Parathyroid adenoma (tissue), 2 donors: ENCODE measurements around the gene THBS2.
"Not testable (repeated sequence)": the region's sequence is repeated elsewhere in the genome, so short reads cannot be mapped to it uniquely, and the experiment has no call there.

Experiments used
- H2AFZ ChIP-seq: fragments of 300-600 bp; sonication (generic); one replicate; pipeline ENCODE4 v1.7.0; 2017; ENCODE audit warnings: antibody characterized with exemption, mild to moderate bottlenecking
- H3K27ac ChIP-seq: fragments of 300-600 bp; sonication (generic); one replicate; pipeline ENCODE4 v1.7.0; 2017
- H3K27me3 ChIP-seq: fragments of 300-600 bp; sonication (generic); one replicate; pipeline ENCODE4 v1.7.0; 2017; ENCODE audit warnings: low read length; ENCODE audit not compliant: control insufficient read depth, insufficient read depth
- H3K36me3 ChIP-seq: fragments of 300-600 bp; sonication (generic); one replicate; pipeline ENCODE4 v1.7.0; 2017; ENCODE audit warnings: low read length; ENCODE audit not compliant: control insufficient read depth, insufficient read depth
- H3K4me1 ChIP-seq: fragments of 300-600 bp; sonication (generic); one replicate; pipeline ENCODE4 v1.7.0; 2017; ENCODE audit warnings: control low read depth
- H3K4me2 ChIP-seq: fragments of 300-600 bp; sonication (generic); one replicate; pipeline ENCODE4 v1.7.0; 2017; ENCODE audit warnings: low read length
- H3K4me3 ChIP-seq: fragments of 300-600 bp; sonication (generic); one replicate; pipeline ENCODE4 v1.7.0; 2017; ENCODE audit warnings: low read depth, low read length
- H3K79me2 ChIP-seq: fragments of 300-600 bp; sonication (generic); one replicate; pipeline ENCODE4 v1.7.0; 2017; ENCODE audit warnings: control low read depth
- H3K9ac ChIP-seq: fragments of 300-600 bp; sonication (generic); one replicate; pipeline ENCODE4 v1.7.0; 2017; ENCODE audit warnings: mild to moderate bottlenecking
- H3K9me3 ChIP-seq: fragments of 300-600 bp; sonication (generic); one replicate; pipeline ENCODE4 v1.7.0; 2017; ENCODE audit warnings: low read length; ENCODE audit not compliant: control insufficient read depth
- TF ChIP-seq, protein P1 (sequence below): fragments of 300-600 bp; sonication (generic); IDR thresholded peaks from one replicate; pipeline ENCODE4 v1.7.0; 2017; ENCODE audit warnings: antibody characterized with exemption, mild to moderate bottlenecking
- donor health status: primary hyperparathyroidism.

Gene THBS2

DNA sequence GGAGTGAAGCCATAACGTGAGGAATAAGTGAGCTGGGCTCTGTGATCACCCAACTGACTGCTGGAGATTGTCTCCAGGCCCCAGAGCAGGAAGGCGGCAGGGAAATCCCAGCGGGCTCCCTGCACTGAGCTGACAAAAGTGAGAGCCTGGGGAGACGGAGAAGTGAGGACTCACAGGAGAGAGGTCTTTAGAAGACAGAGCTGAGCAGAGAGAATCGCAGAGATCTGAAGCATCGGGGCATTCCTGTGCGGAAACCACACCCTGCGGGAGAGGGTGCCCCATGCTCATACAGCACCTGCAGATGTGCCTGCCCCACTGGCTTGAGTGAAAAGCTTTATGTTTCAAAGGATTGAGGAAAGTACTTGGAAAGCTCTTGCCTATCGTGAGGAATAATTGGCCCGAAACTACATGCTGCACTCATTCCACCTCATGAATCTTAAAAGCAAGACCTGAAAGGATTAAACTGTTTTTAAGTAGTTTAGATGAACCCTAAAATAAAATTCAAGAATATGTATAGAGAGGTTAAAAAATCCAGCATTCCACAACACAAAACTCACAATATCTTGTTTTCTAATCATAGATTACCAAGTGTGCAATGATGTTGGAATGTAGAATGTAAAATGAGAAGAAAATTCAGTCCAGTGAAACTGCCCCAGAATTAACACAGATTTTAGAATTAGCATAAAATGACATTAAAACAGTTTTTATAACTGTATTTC, 17.7 kb upstream of the THBS2 start:
- Histone ChIP-seq H3K79me2 (no peaks in the 10 kb centered on the region), H3K4me2 (no peak overlapping the region), H3K9me3 (no peaks in the 10 kb centered on the region), H3K27ac (no peak overlapping the region), H3K9ac (no peak overlapping the region), H3K36me3 (no peaks in the 10 kb centered on the region), H3K4me3 (no peak overlapping the region), H3K27me3 (no peaks in the 10 kb centered on the region), H3K4me1 (no peaks in the 10 kb centered on the region), H2AFZ (no peak overlapping the region)
- TF ChIP-seq, protein P1, sequence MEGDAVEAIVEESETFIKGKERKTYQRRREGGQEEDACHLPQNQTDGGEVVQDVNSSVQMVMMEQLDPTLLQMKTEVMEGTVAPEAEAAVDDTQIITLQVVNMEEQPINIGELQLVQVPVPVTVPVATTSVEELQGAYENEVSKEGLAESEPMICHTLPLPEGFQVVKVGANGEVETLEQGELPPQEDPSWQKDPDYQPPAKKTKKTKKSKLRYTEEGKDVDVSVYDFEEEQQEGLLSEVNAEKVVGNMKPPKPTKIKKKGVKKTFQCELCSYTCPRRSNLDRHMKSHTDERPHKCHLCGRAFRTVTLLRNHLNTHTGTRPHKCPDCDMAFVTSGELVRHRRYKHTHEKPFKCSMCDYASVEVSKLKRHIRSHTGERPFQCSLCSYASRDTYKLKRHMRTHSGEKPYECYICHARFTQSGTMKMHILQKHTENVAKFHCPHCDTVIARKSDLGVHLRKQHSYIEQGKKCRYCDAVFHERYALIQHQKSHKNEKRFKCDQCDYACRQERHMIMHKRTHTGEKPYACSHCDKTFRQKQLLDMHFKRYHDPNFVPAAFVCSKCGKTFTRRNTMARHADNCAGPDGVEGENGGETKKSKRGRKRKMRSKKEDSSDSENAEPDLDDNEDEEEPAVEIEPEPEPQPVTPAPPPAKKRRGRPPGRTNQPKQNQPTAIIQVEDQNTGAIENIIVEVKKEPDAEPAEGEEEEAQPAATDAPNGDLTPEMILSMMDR = no peak

DNA sequence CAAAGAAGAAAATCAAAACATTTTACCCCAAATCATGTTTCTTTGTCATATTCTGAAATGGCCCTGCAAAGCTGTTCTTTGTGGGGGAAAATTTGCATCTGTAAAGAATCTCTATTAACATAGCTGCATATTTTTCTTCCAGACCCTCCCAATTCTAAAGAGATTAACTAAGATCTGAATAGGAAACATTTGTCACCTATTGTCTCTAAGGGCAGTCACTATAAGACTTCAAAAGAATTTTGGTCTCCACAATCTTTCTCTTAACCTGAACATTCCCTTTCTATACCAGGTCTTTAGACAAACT, 16.4 kb upstream of the THBS2 start:
- not testable (repeated sequence) for H3K27ac ChIP-seq

DNA sequence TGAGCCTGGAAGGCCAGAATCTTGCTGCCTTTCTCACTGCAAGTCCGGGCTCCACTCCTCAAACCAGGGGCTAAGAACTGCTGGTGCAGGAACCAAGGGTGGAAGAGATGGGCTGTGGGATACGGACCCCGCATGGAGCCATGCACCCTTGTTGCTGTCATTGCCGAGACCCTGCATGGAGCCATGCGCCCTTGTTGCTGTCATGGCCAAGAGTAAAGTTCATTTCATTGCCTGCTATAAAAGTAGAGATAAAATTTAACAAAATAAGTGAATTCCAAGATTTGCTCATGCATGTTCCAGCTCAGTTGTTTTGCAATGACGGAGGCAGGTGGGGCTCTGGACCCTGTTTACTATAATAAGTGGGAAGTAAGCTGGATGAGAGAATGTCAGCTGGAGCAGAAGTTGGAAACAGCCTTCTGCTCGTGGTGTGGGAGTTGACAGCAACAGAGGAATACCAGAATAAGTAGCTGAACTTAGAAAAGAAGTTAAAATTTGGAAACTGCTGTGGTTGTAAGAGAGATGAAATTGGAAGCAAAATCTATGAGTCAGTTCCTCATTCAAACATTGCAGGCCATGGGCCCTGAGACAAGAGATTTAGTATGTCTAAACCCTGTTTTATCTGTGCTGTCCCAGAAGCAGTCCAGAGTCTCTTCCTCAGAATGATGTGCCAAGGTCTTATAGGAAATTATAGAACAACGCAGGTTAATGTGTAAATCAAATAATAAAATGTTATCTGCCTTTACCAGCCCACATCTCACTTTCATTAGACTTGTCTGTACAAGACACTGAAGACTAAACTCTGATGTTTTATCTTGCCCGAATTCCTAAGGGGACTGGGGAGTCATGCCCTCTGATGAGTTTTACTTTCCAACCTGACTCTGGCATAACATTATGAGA, 15.8 kb upstream of the THBS2 start:
- no peak overlapping the region for H3K27ac ChIP-seq
- H3K9ac ChIP-seq = no peak overlapping the region
- no peaks in the 10 kb centered on the region for H3K79me2 ChIP-seq
- no peaks in the 10 kb centered on the region for H3K4me1 ChIP-seq
- no peak overlapping the region for H2AFZ ChIP-seq
- H3K4me2 ChIP-seq = no peak overlapping the region
- no peaks in the 10 kb centered on the region for H3K9me3 ChIP-seq
- H3K27me3 ChIP-seq = no peaks in the 10 kb centered on the region
- no peaks in the 10 kb centered on the region for H3K36me3 ChIP-seq
- no peak overlapping the region for H3K4me3 ChIP-seq
- TF ChIP-seq, protein P1 = no peak

More for the DNA sequence above, 16.4 kb upstream of the THBS2 start:
- not testable (repeated sequence) for H3K36me3 ChIP-seq, H3K27me3 ChIP-seq, H3K9ac ChIP-seq, H3K4me3 ChIP-seq, H3K9me3 ChIP-seq, H3K79me2 ChIP-seq, H3K4me2 ChIP-seq, H3K4me1 ChIP-seq, H2AFZ ChIP-seq

DNA sequence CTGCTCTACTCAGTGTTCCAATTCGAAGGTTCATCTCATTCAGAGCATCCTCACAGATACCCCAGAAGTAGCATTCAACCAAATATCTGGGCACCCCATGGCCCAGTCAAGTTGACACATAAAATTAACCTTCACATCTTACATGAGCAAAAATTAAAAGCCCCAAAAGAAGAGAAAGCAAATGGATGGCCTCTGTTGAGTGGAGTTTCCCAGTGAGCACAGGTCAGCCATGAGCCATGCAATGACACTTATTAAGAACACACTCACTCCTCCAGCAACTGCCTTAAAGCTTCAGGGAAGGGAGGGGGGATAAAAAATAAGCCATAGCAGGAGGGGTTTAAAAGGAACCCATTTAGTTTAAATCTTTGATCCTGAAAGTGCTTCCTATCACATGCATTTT, 14.6 kb upstream of the THBS2 start:
- H3K27ac ChIP-seq = no peak overlapping the region
- no peak overlapping the region for H2AFZ ChIP-seq
- no peaks in the 10 kb centered on the region for H3K36me3 ChIP-seq

More for the DNA sequence above, 14.6 kb upstream of the THBS2 start:
- Histone ChIP-seq H3K4me1 (no peaks in the 10 kb centered on the region), H3K79me2 (no peaks in the 10 kb centered on the region), H3K9ac (no peak overlapping the region), H3K4me2 (no peak overlapping the region), H3K4me3 (no peak overlapping the region), H3K27me3 (no peaks in the 10 kb centered on the region), H3K9me3 (no peaks in the 10 kb centered on the region)
- TF ChIP-seq, protein P1 = no peak
